HCT116 (cell line): ENCODE results near the gene SEPHS2. TPM values are rescaled to one million over a fixed set of nuclear protein-coding genes. Genes with fewer than 3 reads are reported as not detected.

Source experiments
- ATAC-seq: fragments of 200-7000 bp; cut with Tn5 transposase; 2 replicates; pipeline ENCODE4 v1.9.1; 2020; ENCODE audit warnings: mild to moderate bottlenecking, moderate library complexity
- BruUV-seq: library from RNA; stranded (reverse); fragments of 400-500 nt; replicated peaks from 2 replicates; lab custom pipeline; 2021; lab: Mats Ljungman, UMichigan
- CTCF ChIA-PET: fragments of 300-600 bp; sonication (Branson Sonifier 250); formaldehyde crosslinking; loops from one replicate; lab custom pipeline; 2021; ENCODE audit warnings: antibody characterized with exemption; lab: Charles Lee
- POLR2A ChIA-PET: fragments of 300-600, 350-600 bp; sonication (Branson Sonifier 250); formaldehyde crosslinking; loops from one replicate; lab custom pipeline; 2021; ENCODE audit warnings: antibody characterized with exemption; lab: Charles Lee
- RAD21 ChIA-PET, 2 experiments: fragments of 300-600 bp; sonication (Branson Sonifier 250); formaldehyde crosslinking; loops; one replicate each; lab custom pipeline; 2023; ENCODE audit warnings: low total read pairs in 2 of 2; ENCODE audit not compliant: uncharacterized antibody in 2 of 2, unreplicated experiment in 2 of 2, low non-redundant PET in 1 of 2; lab: Charles Lee
- DNase-seq: peaks from one replicate; pipeline ENCODE4 v3.0.0-alpha.2; 2010; ENCODE audit warnings: low read depth, low spot score
- H2AFZ ChIP-seq: fragments of 200-600 bp; shearing (Covaris generic), sonication (generic); 2 replicates; pipeline ENCODE4 v1.6.1; 2017; ENCODE audit warnings: low read depth, mixed run types, mixed read lengths, antibody characterized with exemption, low read length; ENCODE audit not compliant: poor library complexity, severe bottlenecking
- H3K27ac ChIP-seq: 2 replicates; pipeline ENCODE4 v1.5.1; 2012; ENCODE audit warnings: low read depth, low read length
- H3K27me3 ChIP-seq: fragments of 200-600 bp; sonication (generic); 2 replicates; pipeline ENCODE4 v1.6.1; 2016; ENCODE audit warnings: mixed run types, low read length, mixed read lengths; ENCODE audit not compliant: insufficient read depth
- H3K36me3 ChIP-seq, 2 experiments: fragments of 200-500 bp in 1 of 2; fragments of 200-600 bp in 1 of 2; sonication (Bioruptor generic) in 1 of 2; sonication (generic) in 1 of 2; 2 replicates each; pipeline versions ENCODE4 v1.5.1 to v1.6.1; 2014 to 2016; ENCODE audit warnings: low read length in 2 of 2, inconsistent platforms in 1 of 2, mixed read lengths in 1 of 2, mixed run types in 1 of 2; ENCODE audit not compliant: insufficient read depth in 2 of 2, control insufficient read depth in 1 of 2
- H3K4me1 ChIP-seq, 2 experiments: fragments of 200-600 bp in 1 of 2; sonication (generic) in 1 of 2; 2 replicates each; pipeline versions ENCODE4 v1.5.1 to v1.6.1; 2012 to 2017; ENCODE audit warnings: low read length in 2 of 2, inconsistent platforms in 1 of 2, mild to moderate bottlenecking in 1 of 2, mixed read lengths in 1 of 2, mixed run types in 1 of 2, moderate library complexity in 1 of 2; ENCODE audit not compliant: insufficient read depth in 2 of 2, control insufficient read depth in 1 of 2
- H3K4me2 ChIP-seq: fragments of 200-600 bp; sonication (generic); 2 replicates; pipeline ENCODE4 v1.6.1; 2017; ENCODE audit warnings: mixed run types, low read length, mixed read lengths
- H3K4me3 ChIP-seq, 2 experiments: fragments of 200-600 bp in 1 of 2; sonication (generic) in 1 of 2; replicated peaks in 1 of 2; 2 replicates each; pipeline ENCODE4 v1.5.1; 2011 to 2016; ENCODE audit warnings: low read length in 2 of 2, control low read depth in 1 of 2, low read depth in 1 of 2, mild to moderate bottlenecking in 1 of 2, mixed read lengths in 1 of 2, mixed run types in 1 of 2
- H3K79me2 ChIP-seq: fragments of 200-600 bp; sonication (generic); 2 replicates; pipeline ENCODE4 v1.6.1; 2017; ENCODE audit warnings: mild to moderate bottlenecking, mixed run types, low read length, moderate library complexity, mixed read lengths; ENCODE audit not compliant: insufficient read depth
- H3K9ac ChIP-seq: fragments of 200-600 bp; sonication (generic); 2 replicates; pipeline ENCODE4 v1.6.1; 2016; ENCODE audit warnings: low read length, mixed read lengths
- H3K9me2 ChIP-seq: fragments of 200-600 bp; sonication (generic), shearing (Covaris generic); 2 replicates; pipeline ENCODE4 v1.6.1; 2017; ENCODE audit warnings: mixed run types, mild to moderate bottlenecking, moderate library complexity; ENCODE audit not compliant: insufficient read depth
- H3K9me3 ChIP-seq, 2 experiments: fragments of 200-500 bp in 1 of 2; fragments of 200-600 bp in 1 of 2; sonication (Bioruptor generic) in 1 of 2; sonication (generic) in 1 of 2; 2 replicates each; pipeline ENCODE4 v1.6.1; 2014 to 2017; ENCODE audit warnings: low read length in 2 of 2, mixed read lengths in 2 of 2, inconsistent platforms in 1 of 2, low read depth in 1 of 2, mild to moderate bottlenecking in 1 of 2, mixed run types in 1 of 2, moderate library complexity in 1 of 2; ENCODE audit not compliant: control insufficient read depth in 1 of 2, insufficient read depth in 1 of 2
- H4K20me1 ChIP-seq: fragments of 200-600 bp; sonication (generic), shearing (Covaris generic); 2 replicates; pipeline ENCODE4 v1.6.1; 2017; ENCODE audit warnings: mixed run types, mild to moderate bottlenecking, moderate library complexity; ENCODE audit not compliant: insufficient read depth
- CBX3 ChIP-seq: IDR thresholded peaks from 2 replicates; pipeline ENCODE4 v1.6.1; 2012; ENCODE audit warnings: low read depth
- CEBPB ChIP-seq: IDR thresholded peaks from 2 replicates; pipeline ENCODE4 v1.6.1; 2012; ENCODE audit warnings: low read depth
- EGR1 ChIP-seq: IDR thresholded peaks from 2 replicates; pipeline ENCODE4 v1.6.1; 2012; ENCODE audit warnings: low read depth
- EZH2phosphoT487 ChIP-seq: fragments of 200-600 bp; IDR thresholded peaks from 2 replicates; pipeline ENCODE4 v1.6.1; 2018; ENCODE audit warnings: antibody characterized with exemption, borderline replicate concordance
- FOSL1 ChIP-seq: IDR thresholded peaks from 2 replicates; pipeline ENCODE4 v1.6.1; 2012; ENCODE audit warnings: low read depth
- JUND ChIP-seq: IDR thresholded peaks from 2 replicates; pipeline ENCODE4 v1.6.1; 2012
- POLR2A ChIP-seq: IDR thresholded peaks from 2 replicates; pipeline ENCODE4 v1.7.0; 2011; ENCODE audit warnings: borderline replicate concordance; ENCODE audit not compliant: insufficient read depth, insufficient read length; ENCODE audit errors: extremely low read depth
- POLR2AphosphoS5 ChIP-seq: IDR thresholded peaks from 2 replicates; pipeline ENCODE4 v1.6.1; 2011; ENCODE audit warnings: mild to moderate bottlenecking, low read depth, low read length, moderate library complexity
- SP1 ChIP-seq: IDR thresholded peaks from 2 replicates; pipeline ENCODE4 v1.6.1; 2012; ENCODE audit warnings: low read depth
- SRF ChIP-seq: IDR thresholded peaks from 2 replicates; pipeline ENCODE4 v1.6.1; 2012; ENCODE audit warnings: low read depth
- TCF7L2 ChIP-seq: IDR thresholded peaks from 2 replicates; pipeline ENCODE4 v1.7.0; 2011; ENCODE audit warnings: borderline replicate concordance, inconsistent platforms; ENCODE audit not compliant: insufficient read depth, insufficient read length; ENCODE audit errors: extremely low read depth
- YY1 ChIP-seq: IDR thresholded peaks from 2 replicates; pipeline ENCODE4 v1.6.1; 2011; ENCODE audit warnings: low read length, low read depth, moderate library complexity, mild to moderate bottlenecking; ENCODE audit not compliant: insufficient replicate concordance; ENCODE audit errors: extremely low read depth
- ZFX ChIP-seq: fragments of 450-650 bp; IDR thresholded peaks from 2 replicates; pipeline ENCODE4 v1.6.1; 2017
- intact Hi-C: fragments of 100-400 bp; cut with micrococcal nuclease; formaldehyde crosslinking; loops from 2 replicates; pipeline ENCODE4 v1.10.0; 2022
- total RNA-seq: library from RNA; stranded (reverse); gene quantifications from one replicate; pipeline ENCODE4 v1.2.1, GENCODE V29; 2021; ENCODE audit not compliant: unreplicated experiment
- TF ChIP-seq, protein P1 (sequence below): IDR thresholded peaks from 2 replicates; pipeline ENCODE4 v1.6.1; 2012; ENCODE audit warnings: low read depth
- TF ChIP-seq, protein P2 (sequence below): IDR thresholded peaks from 2 replicates; pipeline ENCODE4 v1.6.1; 2012
- TF ChIP-seq, protein P3 (sequence below), 3 experiments: fragments of 200-600 bp in 1 of 3; sonication (generic) in 1 of 3; IDR thresholded peaks in 2 of 3; conservative IDR thresholded peaks in 1 of 3; 2 replicates each; pipeline ENCODE4 v1.5.1; 2012 to 2017; ENCODE audit warnings: low read depth in 2 of 3, low read length in 2 of 3, antibody characterized with exemption in 1 of 3, borderline replicate concordance in 1 of 3, control low read depth in 1 of 3, mild to moderate bottlenecking in 1 of 3, mixed read lengths in 1 of 3, mixed run types in 1 of 3, moderate library complexity in 1 of 3; ENCODE audit not compliant: insufficient read depth in 1 of 3

SEPHS2 gene
- total RNA-seq, 1 experiment from 2014 or later = 51.3 TPM

DNA sequence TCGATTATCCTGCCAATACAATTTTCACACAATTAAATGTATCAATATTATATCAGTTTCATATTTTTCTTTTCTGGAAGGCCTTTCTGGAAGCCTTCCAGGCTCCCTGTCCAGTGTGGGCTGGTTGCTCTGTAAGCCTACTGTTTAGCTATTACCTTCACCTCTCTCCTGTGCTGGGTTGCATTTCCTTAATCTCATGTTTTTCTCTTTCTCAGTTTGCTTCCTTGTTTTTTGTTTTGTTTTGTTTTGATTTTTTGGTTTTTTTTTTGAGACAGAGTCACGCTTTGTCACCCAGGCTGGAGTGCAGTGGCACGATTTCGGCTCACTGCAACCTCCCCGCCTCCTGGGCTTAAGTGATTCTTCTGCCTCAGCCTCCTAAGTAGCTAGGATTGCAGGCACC is 6.8 kb downstream of the SEPHS2 start:
- RAD21 ChIA-PET = no interaction called here
- Histone ChIP-seq H4K20me1 (no peaks in the 10 kb centered on the region), H3K4me1 (no peaks in the 10 kb centered on the region), H3K27me3 (no peaks in the 10 kb centered on the region), H3K4me2 (no peak overlapping the region), H3K9me2 (no peaks in the 10 kb centered on the region), H3K36me3 (peaks cover 0 to 2% of the 10 kb centered on the region in 2 experiments; a peak in 2 of 4 replicates), H3K9me3 (no peaks in the 10 kb centered on the region), H3K79me2 (no peaks in the 10 kb centered on the region), H3K4me3 (no peak overlapping the region), H2AFZ (no peak overlapping the region), H3K27ac (no peak overlapping the region), H3K9ac (no peak overlapping the region)
- POLR2A ChIA-PET = no interaction called here
- ATAC-seq = no peak
- no TSS peak for BruUV-seq
- CTCF ChIA-PET = interaction anchor here (0.6 to 1.6 kb wide), 2 partner anchors 9 to 11 kb away, joined by 3 to 6 read pairs; partner anchors contain the start of gene DCTPP1
- intact Hi-C loops = no loop called here
- TF ChIP-seq, protein P1, sequence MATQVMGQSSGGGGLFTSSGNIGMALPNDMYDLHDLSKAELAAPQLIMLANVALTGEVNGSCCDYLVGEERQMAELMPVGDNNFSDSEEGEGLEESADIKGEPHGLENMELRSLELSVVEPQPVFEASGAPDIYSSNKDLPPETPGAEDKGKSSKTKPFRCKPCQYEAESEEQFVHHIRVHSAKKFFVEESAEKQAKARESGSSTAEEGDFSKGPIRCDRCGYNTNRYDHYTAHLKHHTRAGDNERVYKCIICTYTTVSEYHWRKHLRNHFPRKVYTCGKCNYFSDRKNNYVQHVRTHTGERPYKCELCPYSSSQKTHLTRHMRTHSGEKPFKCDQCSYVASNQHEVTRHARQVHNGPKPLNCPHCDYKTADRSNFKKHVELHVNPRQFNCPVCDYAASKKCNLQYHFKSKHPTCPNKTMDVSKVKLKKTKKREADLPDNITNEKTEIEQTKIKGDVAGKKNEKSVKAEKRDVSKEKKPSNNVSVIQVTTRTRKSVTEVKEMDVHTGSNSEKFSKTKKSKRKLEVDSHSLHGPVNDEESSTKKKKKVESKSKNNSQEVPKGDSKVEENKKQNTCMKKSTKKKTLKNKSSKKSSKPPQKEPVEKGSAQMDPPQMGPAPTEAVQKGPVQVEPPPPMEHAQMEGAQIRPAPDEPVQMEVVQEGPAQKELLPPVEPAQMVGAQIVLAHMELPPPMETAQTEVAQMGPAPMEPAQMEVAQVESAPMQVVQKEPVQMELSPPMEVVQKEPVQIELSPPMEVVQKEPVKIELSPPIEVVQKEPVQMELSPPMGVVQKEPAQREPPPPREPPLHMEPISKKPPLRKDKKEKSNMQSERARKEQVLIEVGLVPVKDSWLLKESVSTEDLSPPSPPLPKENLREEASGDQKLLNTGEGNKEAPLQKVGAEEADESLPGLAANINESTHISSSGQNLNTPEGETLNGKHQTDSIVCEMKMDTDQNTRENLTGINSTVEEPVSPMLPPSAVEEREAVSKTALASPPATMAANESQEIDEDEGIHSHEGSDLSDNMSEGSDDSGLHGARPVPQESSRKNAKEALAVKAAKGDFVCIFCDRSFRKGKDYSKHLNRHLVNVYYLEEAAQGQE = no peak
- no peak for TF ChIP-seq EZH2phosphoT487
- no peak for TF ChIP-seq POLR2A
- DNase-seq = no peak

DNA sequence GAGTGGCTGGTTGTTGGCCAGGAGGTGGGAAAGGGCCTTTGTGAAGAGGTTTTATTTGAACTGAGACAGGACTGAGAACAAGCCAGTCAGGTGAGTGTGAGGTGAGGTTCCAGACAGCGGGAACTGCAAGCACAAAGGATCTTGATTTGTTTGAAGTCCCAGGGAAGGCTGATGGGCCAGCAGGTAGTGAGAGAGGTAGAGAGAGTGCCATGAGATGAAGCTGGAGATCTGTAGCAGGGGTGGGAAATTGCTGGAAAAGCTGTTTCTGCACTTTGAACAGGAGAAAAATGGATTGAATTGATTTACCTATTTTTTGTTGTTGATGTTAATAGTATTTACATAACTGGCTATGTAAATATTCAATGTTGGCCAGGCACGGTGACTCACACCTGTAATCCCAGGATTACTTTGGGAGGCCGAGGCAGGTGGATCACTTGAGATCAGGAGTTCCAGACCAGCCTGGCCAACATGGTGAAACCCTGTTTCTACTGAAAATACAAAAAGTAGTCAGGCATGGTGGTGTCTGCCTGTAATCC is 8.1 kb downstream of the SEPHS2 start:
- ChIA-PET CTCF (interaction anchor here (1.3 kb wide), 1 partner anchor 28 kb away, joined by 3 read pairs; no protein-coding TSS in a partner anchor), RAD21 (no interaction called here), POLR2A (interaction anchor here (0.9 to 1.0 kb wide), 2 partner anchors 20 to 166 kb away, joined by 5 to 8 read pairs; no protein-coding TSS in a partner anchor)
- H3K4me1 ChIP-seq = no peaks in the 10 kb centered on the region
- H3K79me2 ChIP-seq = no peaks in the 10 kb centered on the region
- H3K4me3 ChIP-seq = no peak overlapping the region
- no peak overlapping the region for H3K27ac ChIP-seq
- H3K9ac ChIP-seq = no peak overlapping the region
- intact Hi-C loops = no loop called here
- H3K27me3 ChIP-seq = no peaks in the 10 kb centered on the region
- no peaks in the 10 kb centered on the region for H4K20me1 ChIP-seq
- H3K9me2 ChIP-seq = no peaks in the 10 kb centered on the region
- ATAC-seq (no peak), DNase-seq (no peak)
- BruUV-seq = no TSS peak
- H2AFZ ChIP-seq = no peak overlapping the region
- no peaks in the 10 kb centered on the region for H3K9me3 ChIP-seq
- H3K4me2 ChIP-seq = no peak overlapping the region
- no peaks in the 10 kb centered on the region for H3K36me3 ChIP-seq
- no peak for TF ChIP-seq SRF
- TF ChIP-seq EGR1 = no peak
- TF ChIP-seq TCF7L2 = no peak
- no peak for TF ChIP-seq ZFX
- no peak for TF ChIP-seq JUND
- TF ChIP-seq POLR2AphosphoS5 = no peak
- no peak for TF ChIP-seq FOSL1
- TF ChIP-seq CBX3 = no peak
- no peak for TF ChIP-seq CEBPB
- TF ChIP-seq SP1 = no peak
- TF ChIP-seq, protein P2, sequence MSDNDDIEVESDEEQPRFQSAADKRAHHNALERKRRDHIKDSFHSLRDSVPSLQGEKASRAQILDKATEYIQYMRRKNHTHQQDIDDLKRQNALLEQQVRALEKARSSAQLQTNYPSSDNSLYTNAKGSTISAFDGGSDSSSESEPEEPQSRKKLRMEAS = no peak
- TF ChIP-seq, protein P3, sequence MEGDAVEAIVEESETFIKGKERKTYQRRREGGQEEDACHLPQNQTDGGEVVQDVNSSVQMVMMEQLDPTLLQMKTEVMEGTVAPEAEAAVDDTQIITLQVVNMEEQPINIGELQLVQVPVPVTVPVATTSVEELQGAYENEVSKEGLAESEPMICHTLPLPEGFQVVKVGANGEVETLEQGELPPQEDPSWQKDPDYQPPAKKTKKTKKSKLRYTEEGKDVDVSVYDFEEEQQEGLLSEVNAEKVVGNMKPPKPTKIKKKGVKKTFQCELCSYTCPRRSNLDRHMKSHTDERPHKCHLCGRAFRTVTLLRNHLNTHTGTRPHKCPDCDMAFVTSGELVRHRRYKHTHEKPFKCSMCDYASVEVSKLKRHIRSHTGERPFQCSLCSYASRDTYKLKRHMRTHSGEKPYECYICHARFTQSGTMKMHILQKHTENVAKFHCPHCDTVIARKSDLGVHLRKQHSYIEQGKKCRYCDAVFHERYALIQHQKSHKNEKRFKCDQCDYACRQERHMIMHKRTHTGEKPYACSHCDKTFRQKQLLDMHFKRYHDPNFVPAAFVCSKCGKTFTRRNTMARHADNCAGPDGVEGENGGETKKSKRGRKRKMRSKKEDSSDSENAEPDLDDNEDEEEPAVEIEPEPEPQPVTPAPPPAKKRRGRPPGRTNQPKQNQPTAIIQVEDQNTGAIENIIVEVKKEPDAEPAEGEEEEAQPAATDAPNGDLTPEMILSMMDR (IDR thresholded peaks at IDR 0.05 in 2 of 3, conservative IDR thresholded peaks at IDR 0.05 in 1 of 3; ENCODE audit: borderline replicate concordance in 1 of 3, insufficient read depth in 1 of 3, low read depth in 2 of 3, low read length in 2 of 3) = no peak
- TF ChIP-seq YY1 = no peak
